NCI-H526 treated with DMSO at 0.1 percent for 48 hours (cell line): Measurements from ENCODE around the gene BRAT1.
"Not testable (repeated sequence)": the region's sequence is repeated elsewhere in the genome, so short reads cannot be mapped to it uniquely, and the experiment has no call there.

Experiments used
- DNase-seq: peaks from one replicate; lab custom pipeline; 2025; lab: John Stamatoyannopoulos, UW

The BRAT1 gene

DNA sequence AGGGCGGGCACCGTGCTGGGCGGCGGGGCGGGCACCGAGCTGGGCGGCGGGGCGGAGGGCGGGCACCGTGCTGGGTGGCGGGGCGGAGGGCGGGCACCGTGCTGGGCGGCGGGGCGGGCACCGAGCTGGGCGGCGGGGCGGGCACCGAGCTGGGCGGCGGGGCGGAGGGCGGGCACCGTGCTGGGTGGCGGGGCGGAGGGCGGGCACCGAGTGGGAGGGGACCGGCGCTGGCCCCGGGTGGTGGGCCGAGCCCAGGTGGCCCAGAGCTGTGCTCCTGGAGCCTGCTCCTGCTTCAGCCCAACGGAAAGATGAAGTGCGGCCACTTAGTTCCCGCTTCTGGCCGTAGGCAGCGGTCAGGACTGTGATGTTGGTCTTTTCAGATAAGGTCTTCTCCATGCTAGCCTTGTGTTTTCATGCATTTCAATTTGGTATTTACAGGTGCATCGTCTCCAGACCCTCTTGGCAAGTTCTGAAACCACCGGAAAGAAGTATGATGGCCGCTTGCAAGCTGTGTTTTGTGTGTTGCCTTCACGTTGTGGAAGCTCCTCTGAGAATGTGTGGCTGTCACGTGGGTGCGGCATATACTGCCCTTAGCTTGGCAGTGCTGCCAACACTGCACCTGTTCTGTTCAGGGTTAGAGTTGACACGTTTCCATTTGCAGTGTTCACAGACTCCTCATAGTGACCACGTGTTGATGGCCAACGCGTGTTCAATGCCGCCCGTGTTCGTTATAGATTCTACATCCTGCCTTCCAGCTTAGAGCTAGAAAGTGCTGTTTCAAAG is 28.7 kb upstream of the BRAT1 start:
- DNase-seq: no peak

DNA sequence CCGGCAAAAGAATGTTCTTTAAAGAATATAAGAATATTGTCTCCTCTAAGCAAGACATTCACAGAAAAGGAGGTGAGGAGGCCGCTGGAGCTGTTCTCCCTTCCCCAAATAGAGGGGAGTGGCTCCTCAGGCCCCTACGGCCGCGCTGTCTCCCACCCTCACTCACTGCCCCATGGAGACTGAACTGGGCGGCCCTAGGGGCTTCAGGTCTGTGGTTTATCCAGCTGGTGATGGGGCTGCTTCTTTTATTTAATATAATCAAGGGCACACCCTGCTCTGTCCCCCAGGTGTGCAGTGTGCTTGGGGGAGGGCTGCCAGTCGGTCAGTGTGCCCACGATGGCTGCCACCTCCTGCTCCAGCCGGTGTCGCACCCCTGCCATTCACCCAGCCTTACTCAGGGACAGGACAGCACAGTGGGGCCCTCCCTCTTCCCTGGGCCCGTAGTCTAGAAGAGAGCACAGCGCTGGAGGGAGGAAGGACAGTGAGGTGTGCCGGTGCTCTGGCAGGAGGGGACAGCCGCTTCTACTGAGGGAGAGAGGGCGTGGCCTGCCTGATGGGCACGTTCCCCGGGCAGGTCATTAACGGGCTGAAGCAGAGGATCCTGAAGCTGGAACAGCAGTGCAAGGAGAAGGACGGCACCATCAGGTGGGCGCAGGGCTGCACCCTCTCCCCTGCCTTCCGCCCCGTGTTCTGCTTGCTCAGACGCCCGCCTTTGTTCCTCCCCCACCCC is 26.8 kb upstream of the BRAT1 start:
- DNase-seq: no peak

DNA sequence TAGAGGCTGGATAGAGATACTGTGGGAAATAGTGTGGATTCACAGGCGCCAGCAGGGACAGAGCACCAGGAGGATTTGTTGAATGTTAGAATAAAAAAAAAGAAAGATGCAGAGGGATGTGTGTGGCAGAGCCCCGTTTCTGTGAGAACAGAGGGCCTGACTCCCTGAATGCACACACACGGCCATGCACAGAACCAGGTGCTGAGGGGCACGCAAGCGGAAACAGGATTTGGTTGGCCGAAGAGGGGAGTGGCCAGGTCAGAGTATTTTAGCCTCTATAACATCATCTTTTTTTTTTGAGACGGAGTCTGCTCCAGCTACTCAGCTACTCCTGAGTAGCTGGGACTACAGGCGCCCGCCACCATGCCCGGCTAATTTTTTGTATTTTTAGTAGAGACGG is 25.3 kb upstream of the BRAT1 start:
- no peak for DNase-seq

DNA sequence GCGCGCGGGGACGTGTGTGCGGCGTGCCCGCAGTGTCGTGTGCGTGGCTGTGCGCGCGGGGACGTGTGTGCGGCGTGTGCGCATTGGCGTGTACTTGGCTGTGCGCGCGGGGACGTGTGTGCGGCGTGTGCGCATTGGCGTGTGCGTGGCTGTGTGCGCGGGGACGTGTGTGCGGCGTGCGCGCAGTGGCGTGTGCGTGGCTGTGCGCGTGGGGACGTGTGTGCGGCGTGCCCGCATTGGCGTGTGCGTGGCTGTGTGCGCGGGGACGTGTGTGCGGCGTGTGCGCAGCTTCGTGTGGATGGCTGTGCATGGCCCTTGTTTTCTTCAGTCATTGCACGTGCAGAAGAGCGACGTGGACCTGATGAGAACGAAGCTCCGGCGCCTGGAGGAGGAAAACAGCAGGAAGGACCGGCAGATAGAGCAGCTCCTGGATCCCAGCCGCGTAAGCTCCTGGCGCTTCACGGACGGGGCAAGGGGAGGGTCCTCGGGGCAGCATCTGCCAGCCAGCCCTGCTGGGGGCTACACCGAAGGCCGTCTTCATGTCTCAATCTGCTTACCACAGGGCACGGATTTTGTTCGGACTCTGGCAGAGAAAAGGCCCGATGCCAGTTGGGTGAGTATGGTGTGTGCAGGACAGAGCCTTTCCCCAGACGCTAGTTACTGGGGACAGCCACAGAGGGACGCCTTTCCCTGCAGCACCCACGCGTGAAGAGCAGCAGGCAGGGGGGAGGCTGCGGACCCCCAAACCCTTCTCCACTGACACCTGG is 22.8 kb upstream of the BRAT1 start:
- no peak for DNase-seq

DNA sequence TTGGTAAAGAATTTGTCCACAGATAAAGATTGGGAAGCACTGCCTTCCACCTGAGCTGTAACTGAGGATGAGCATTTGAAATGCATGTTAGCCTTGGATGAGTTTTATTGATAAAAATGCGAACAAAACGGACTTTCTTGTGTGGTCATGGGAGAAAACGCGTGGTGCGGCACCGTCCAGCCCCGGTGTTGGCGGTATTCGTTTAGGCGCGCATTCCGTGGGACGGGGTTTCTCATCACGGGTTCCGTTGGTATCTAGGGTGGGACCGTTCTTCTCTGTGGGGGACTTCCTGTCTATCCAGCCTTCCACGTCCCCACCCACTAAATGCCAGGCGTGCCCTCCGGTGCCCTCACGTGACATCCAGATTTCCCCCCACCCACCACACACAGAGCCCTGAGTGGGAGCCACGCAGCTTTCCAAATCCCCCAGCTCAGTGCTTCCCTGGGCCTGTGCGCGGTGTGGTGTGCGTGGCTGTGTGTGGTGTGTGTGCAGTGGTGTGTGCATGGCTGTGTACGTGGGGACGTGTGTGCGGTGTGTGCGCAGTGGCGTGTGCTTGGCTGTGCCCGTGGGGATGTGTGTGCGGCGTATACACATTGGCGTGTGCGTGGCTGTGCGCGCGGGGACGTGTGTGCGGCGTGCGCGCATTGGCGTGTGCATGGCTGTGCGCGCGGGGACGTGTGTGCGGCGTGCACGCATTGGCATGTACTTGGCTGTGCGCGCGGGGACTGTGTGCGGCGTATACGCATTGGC is 21.6 kb upstream of the BRAT1 start:
- no peak for DNase-seq

DNA sequence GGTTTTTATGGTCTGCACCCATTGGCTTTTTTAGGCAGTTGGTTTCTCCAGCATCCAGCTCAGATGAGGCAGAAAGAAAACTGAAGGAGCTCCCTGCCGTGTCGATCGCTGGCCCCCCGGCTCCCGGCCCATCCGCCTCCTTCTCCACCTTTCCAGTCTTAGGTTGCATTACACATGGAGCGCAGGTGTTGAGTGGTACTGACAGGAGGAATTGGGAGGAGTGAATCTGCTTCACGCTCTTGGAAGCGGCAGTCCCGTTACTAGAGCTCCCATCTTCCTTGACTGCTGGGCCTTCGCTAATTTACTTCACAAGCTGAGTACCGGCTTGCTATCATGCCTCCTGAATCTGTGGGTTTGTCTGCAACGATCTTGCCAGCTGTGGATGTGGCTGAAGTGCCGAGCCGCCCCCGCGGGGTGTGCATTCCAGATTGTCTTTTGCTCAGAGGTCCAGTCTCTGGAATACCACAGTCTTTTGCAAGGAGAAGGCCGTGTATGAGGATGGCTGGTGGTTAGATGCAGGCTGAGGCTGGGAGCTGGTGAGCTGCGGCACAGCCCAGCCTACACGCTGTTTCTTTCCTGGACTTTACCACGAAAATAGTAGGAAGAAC is 20.5 kb upstream of the BRAT1 start:
- DNase-seq: no peak

DNA sequence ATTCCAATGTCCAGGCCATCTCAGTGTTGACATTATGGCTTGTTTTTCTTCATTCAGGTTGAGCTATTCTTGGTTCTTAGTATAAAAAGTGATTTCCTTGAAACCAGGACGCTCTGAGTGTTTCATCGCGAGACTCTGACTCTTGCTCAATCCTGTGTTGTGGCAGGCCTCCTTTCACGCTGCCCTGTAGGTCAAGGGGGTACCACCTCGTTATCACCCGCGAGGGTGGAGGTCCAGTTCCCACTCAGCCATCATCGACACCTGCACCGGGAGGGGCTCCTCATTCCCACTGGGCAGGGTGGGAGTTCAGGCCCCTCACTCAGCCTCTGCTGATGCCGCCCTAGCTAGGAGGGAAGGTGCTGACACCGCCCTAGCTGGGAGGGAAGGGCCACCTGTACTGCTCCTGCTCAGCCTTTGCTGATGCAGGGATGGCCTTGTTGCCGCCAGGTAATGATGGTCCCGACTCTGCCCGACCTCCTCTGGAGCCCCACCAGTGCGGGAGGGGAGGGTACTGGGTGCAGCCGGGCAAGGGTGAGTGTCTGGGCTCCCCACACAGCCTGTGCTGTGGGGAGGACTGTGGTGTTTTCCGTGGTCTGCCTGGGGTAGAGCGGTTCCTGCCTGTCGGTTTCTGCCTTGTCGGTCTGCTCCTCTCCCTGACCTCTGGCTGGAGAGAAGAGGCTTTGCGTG is 19.9 kb upstream of the BRAT1 start:
- DNase-seq: no peak

DNA sequence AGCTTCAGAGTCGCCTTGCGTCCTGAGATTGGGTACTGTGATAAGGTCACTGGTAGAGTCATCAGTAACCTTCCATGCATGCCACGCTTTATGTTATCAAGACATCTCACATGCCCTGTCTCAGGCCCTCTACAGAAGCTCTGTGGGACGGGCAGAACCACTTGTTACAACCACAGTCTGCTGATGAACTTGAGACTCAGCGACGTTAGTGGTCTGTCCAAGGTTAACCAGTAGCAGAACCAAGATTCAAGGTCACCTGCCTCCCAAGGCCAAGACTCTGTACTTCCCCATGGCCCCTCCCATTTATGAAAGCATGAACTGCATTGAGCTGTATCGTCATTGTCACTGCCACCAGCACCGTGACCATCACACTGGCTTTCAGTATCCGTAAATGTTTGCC is 18.4 kb upstream of the BRAT1 start:
- no peak for DNase-seq

DNA sequence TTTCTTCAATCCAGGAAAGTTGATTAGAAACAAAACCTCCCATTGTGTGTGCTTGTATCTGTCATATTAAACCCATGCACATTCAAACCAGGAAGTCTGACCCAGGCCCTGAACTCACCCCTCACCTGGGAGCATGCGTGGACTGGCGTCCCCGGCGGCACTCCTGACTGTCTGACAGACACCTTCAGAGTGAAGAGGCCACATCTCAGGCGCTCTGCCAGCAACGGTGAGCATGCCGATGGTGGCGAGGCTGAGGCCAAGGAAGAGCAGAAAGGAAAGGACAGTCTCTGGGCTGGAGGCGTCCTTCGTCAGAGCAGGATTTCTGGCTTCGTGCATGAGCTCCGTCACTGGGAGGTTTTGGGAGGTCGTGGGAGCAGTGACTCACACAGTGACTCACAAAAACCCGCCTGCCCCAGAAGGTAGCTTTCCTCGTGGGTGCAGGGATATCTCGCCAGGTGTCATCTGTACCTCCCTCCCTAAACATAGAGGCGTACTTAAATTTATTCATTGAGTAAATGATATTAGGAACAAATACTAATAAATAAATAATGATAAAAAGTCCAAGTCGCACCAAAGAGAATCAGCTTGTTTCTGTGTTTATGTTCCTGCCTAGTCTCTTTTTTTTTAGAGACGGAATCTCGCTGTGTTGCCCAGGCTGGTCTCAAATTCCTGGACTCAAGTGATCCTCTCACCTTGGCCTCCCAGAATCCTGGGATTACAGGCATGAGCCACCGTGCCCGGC is 16.9 kb upstream of the BRAT1 start:
- DNase-seq: peak; percentile 9

DNA sequence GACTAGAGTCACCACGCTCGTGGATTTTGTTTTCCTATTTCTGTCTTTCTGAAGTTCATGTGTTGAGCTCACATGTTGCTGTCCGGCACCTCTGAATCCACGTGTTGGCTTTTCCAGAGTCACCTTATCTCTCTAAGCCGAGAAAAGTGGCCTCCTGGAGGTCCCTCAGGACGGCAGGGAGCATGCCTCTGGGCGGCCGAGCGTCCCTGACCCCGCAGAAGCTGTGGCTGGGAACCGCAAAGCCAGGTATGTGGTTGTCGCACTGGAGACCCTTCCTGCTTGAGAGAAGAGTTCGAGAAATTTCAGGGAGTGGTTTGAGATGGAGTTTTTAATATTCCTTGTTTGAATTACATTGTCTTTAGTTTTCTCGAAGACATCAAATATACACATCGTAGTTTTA is 16.1 kb upstream of the BRAT1 start:
- no peak for DNase-seq

DNA sequence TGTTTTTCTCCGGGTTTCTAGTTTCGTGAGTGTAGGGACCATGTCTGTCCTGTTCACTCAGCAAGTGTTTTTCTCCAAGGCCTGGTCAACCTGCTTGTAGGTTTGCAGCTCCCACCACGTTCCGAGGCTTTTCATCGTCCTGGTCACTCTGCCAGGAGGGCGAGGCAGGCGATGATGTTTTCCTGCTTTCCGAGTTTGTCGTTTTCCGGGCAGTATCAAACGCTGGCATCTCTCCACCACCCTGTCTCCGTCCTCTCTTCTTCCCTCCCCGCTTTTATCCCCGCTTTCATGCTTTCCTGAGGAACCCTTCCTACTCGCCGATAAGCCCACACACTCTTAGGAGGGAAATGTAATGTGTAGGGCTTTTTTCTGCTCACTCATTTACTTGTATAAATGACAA is 14.7 kb upstream of the BRAT1 start:
- DNase-seq: no peak

DNA sequence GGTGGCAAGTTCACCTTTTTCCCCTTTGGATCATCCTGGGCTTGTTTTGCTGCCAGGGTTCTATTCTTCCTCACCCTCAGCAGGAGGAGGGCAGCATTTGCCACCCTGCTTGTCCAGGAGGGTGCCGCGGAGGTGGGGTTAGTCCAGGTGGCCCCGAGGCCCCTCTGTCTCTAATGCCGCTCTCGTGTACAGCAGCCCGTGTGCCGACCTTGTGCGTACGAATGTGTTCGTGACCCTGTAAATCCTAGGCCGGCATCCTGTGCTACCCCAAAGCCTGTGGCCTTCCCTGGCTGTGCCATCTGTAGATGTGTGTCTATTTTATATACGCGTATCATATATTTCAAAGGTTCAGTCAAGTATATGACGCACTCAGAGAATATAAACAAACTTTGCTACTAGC is 14.1 kb upstream of the BRAT1 start:
- no peak for DNase-seq

DNA sequence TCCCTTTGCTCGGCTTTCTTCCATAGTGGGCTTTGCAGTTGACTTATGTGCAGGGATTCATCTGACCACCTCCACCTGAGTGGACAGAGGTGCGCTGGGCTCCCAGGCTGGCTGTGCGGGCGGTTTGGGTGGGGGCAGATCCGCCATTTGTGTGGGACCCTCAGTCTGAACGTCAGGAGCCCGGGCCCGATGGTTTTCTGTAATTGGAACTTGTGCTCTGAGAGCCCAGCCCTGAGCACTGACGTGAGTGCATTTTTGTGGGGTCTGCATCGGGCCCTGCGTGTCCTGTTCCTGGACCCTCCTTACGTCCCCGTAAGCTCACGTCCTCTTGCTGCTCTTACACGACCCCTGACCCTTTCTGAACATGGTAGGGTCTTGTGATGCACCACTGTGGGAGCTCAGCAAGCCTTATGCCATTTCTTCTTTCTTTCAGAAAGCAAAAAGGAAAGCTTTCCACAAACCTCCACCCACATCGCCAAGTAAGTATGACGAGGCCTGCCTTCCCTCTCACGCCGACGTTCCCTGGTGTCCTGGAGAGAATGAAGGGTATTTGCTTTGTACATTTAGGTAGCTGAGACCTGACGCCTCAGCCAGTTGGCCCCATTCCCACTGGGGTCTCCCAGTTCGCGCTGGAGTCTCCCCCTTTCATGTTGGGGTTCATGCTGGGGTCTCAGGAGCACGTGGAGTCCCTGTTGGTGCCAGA is 13.3 kb upstream of the BRAT1 start:
- no peak for DNase-seq

DNA sequence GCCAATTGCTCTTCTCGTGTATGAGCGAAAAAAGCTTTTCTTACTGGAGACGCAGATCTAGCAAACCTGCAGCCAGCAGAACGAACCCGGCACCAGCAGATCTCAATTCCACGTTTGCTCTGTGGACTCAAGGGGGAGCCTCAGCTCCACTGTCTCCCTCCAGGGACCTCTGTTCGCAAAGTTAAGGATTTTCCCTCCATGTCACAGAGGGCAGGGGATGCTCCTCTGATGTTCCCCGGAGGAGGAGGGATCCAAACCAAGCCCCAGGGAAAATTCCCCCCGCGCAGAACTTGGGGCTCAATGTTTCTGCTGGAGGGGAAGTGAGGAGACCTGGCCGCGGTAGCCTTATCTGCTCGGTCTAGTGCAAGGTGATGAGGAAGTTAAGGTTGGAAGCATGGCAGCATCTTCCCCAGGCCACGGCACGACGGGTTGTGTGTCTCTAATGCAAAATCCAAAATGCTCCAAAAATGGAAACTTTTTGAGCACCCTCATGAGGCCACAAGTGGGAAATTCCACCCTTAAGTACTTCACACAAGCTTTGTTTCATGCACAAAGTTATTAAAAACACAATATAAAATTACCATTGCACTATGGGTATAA is 12.5 kb upstream of the BRAT1 start:
- DNase-seq: no peak

DNA sequence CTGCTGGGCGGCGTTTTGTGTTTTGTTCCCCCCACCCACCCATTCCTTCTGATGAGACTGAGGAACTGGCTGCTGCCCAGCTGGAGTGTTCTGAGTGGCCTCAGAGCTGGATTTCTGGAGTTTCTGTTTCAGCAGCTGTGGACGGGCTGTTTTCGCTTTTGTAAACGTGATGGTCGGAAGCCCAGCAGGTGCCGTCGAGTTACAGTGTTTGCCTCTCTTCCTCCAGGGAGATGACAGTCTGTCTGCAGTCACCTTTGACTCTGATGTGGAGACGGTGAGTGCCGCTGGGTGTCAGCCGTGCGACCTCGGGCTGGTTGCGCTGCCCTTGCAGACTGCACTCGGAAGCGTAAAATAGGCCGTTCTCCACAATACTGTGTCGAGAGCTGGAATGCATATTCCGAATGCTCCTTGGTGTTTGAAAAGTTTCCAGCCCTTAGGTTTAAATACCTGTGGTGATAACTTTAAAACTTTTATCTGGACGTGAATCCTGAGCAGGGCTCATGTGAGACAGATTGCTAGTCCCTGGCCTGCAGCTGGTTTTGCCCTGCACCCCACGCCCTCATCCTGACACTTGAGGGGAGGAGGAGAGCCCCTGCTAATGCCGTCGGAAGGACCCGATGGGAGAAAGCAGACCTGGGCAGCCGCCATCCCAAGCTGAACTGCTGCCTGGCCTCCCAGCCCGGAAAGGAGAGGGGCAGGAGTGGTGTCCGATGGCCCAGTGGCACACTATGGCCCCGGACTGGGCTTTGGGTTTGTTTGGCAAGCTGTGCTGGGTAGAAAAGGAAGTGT is 11.8 kb upstream of the BRAT1 start:
- DNase-seq: no peak

DNA sequence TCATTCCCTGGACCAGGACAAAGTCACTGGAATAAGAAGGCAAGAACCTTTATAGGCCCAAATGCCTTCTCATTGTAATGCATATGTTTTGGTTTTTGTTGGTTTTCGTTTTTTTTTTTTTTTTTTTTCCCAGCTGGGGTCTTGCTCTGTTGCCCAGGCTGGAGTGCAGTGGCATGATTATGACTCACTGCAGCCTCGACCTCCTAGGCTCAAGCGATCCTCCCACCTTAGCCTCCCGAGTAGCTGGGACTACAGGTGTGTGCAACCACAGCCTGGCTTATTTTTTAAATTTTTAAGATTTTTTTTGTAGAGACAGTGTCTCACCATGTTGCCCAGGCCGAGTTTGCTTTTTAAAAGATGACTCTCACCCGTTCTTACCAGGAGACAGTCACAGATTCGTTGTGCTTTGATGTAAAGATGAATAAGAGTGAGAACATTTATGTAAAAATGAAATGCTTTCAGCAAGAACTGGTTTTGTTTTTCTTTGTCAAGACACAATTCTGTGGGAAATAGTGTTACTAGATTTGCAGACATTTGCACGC is 11.1 kb upstream of the BRAT1 start:
- DNase-seq: no peak

DNA sequence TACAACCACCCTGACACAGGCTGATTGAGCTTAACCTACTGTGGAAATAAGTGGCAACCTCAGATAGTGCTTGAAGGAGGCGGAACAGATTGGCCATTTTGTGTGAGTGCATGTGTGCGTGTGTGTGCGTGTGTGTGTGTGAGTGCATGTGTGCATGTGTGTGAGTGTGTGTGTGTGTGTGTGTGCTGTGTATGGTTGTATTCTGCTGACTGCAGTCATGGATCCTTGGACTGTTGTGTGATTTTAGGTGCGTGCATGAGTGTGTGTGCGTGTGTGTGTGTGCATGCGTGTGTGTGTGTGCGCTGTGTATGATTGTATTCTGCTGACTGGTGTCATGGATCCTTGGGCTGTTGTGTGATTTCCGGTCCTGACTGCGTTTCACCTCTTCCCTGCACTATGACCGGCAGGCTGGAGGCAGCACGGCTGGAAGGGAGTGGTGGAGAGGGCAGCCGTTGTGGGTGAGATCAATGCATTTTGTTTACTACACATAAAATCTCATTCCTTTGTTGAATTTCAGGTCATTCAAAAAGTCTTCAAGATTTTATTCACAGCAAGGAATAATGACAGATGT is 9.7 kb upstream of the BRAT1 start:
- DNase-seq: no peak

DNA sequence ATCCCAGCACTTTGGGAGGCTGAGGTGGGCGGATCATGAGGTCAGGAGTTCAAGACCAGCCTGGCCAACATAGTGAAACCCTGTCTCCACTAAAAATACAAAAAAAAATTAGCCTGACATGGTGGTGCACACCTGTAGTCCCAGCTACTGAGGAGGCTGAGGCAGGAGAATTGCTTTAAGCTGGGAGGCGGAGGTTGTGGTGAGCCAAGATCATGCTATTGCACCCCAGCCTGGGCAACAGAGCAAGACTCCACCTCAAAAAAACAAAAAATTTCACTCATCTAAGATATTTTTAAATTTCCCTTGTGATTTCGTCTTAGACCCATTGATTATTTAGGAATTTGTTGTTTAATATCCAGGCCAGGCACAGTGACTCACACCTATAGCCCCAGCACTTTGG is 8.6 kb upstream of the BRAT1 start:
- DNase-seq: not testable (repeated sequence)
